BJ (cell line): ENCODE measurements around the gene UBQLN4. TPM values are rescaled to one million over a fixed set of nuclear protein-coding genes. Genes with fewer than 3 reads are reported as not detected.

ENCODE experiments used
- CTCF ChIA-PET: fragments of 350-600 bp; formaldehyde crosslinking; extraction: SDS; loops from one replicate; lab custom pipeline; 2021; ENCODE audit warnings: antibody characterized with exemption, inconsistent platforms; lab: Yijun Ruan, JAX
- POLR2A ChIA-PET: fragments of 300-600 bp; sonication (Branson Sonifier 250); formaldehyde crosslinking; extraction: SDS; loops from one replicate; lab custom pipeline; 2021; ENCODE audit warnings: antibody characterized with exemption; lab: Charles Lee
- DNase-seq: peaks from one replicate; pipeline ENCODE4 v3.0.0-alpha.2; 2011; ENCODE audit warnings: low read depth
- H3K27me3 ChIP-seq: 2 replicates; pipeline ENCODE4 v1.6.0; 2011; ENCODE audit warnings: low read length; ENCODE audit not compliant: control insufficient read depth, insufficient read depth
- H3K36me3 ChIP-seq: 2 replicates; pipeline ENCODE4 v1.5.1; 2011; ENCODE audit warnings: low read length; ENCODE audit not compliant: control insufficient read depth, insufficient read depth
- H3K4me3 ChIP-seq: 2 replicates; pipeline ENCODE4 v1.5.1; 2011; ENCODE audit warnings: low read depth, mild to moderate bottlenecking, control low read depth, low read length
- polyA minus RNA-seq: library from RNA; depleted of rRNA, polyadenylated mRNA; stranded (reverse); fragments of >200 nt; gene quantifications from 2 replicates; pipeline ENCODE4 v1.2.3, GENCODE V29; 2011; rRNA and poly(A)+ RNA removed
- polyA plus RNA-seq: library from polyadenylated mRNA; depleted of rRNA; stranded (reverse); fragments of >200 nt; gene quantifications from 2 replicates; pipeline ENCODE4 v1.2.3, GENCODE V29; 2011; rRNA removed
- TF ChIP-seq, protein P1 (sequence below): IDR thresholded peaks from 2 replicates; pipeline ENCODE4 v1.5.1; 2011; ENCODE audit warnings: low read depth, mild to moderate bottlenecking, control low read depth, inconsistent platforms, low read length, moderate library complexity; ENCODE audit not compliant: insufficient read depth

UBQLN4 gene
- 25.7 and 28.3 TPM in 2 replicates for polyA plus RNA-seq
- 23.6 and 36.3 TPM in 2 replicates for polyA minus RNA-seq

DNA sequence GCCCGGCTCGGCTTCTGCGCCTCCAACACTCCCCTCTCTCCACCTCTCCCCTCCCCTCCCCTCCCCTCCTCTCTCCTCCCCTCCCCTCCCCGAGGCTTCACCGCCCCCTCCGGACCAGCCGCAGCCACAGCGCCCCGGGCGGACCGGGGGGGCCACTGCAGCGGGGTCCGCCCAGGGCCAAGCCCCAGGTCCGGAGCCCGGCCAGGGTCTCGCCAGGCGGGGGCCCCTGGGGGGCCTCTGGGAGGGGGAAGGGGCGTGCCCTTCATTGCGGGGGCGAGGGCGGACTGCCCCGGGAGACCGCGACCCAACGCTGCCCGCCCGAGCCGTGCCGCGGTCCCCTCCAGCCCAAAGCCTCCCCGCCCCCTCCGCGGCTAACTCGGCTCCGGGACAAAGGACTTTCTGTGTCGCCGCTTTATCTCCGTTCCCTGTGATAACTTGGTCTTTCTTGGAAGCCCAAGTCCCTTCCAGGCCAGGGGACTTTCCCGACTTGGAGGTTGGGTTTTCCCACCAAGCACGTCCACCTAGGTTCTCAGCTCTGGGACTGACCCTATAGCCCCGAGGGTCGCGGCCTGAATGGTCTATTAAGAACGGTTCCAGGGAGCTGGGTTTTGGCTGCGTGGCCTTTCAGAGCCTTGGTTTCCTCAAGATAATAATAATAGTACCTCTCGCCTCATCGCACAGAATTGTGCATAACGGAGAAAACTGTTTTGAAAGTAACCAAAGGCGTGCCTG is at the start of gene UBQLN4:
UBQLN4 (minus strand) TSS at position 31 of the 732 bp plus-strand sequence. CDS start 97 bp downstream, outside the sequence.
- Histone ChIP-seq H3K36me3 (no peaks in the 10 kb centered on the region; the same call in none of the 2 replicates), H3K27me3 (no peaks in the 10 kb centered on the region), H3K4me3 (peak within 1 kb of the TSS; percentile 86)
- no peak for DNase-seq
- POLR2A ChIA-PET, result no interaction called here
- TF ChIP-seq, protein P1, sequence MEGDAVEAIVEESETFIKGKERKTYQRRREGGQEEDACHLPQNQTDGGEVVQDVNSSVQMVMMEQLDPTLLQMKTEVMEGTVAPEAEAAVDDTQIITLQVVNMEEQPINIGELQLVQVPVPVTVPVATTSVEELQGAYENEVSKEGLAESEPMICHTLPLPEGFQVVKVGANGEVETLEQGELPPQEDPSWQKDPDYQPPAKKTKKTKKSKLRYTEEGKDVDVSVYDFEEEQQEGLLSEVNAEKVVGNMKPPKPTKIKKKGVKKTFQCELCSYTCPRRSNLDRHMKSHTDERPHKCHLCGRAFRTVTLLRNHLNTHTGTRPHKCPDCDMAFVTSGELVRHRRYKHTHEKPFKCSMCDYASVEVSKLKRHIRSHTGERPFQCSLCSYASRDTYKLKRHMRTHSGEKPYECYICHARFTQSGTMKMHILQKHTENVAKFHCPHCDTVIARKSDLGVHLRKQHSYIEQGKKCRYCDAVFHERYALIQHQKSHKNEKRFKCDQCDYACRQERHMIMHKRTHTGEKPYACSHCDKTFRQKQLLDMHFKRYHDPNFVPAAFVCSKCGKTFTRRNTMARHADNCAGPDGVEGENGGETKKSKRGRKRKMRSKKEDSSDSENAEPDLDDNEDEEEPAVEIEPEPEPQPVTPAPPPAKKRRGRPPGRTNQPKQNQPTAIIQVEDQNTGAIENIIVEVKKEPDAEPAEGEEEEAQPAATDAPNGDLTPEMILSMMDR, result peak; percentile 34; the same call in 1 of the 2 replicates
- CTCF ChIA-PET, result interaction anchor here (0.7 kb wide), 1 partner anchor 18 kb away, joined by 5 read pairs; no protein-coding TSS in a partner anchor

DNA sequence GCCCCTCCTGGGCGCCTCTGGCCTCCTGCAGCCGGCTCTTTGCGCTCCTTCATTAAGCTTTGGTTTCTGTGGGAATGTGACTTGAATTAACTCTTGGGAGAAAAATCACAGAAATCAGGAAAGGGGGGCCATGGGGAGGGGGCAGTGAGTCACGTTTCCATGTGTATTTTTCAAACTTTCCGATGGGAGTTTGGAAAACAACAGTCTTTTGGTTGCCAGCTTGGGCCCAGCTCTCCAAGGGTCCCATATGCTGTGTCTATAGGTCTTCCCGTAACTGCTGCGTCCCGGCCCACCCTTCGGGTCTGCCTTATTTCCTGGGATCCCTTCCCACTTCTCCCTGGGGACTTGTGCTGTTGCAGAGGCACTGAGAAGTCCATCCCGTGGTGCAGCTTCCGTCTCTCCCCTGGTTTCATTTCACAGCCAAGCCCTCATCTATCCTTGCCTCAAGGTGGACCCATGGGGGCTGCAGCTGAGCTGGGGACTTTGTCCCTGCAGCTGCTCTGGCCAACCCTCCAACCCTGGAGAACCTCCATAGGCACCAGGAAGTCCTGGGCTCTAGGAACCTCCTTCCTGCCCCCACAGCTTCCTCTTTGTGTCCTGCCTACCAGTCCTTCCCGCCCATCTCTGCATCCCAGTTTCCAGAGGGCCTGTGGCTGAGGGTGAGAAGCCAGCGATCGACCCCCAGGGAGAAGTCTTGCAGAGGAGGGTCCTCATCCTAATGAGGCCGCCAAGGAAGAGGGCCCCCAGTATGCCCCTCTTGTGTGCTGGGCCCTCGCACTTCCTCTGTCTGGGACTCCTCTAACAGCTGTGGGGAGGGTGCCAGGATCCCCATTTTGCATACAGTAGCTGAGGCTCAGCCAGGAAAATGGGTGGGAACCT is 49.3 kb upstream of the UBQLN4 start:
- no peak for DNase-seq
- no peak overlapping the region for H3K4me3 ChIP-seq
- CTCF ChIA-PET, result interaction anchor here (0.6 to 27.9 kb wide), 5 partner anchors 9 to 122 kb away, joined by 3 to 983 read pairs (median 6); partner anchors contain the start of gene LMNA
- no peaks in the 10 kb centered on the region for H3K36me3 ChIP-seq
- POLR2A ChIA-PET, result interaction anchor here (0.5 to 1.5 kb wide), 7 partner anchors 14 to 309 kb away, joined by 3 to 12 read pairs (median 7); partner anchors contain the start of gene ARHGEF2
- TF ChIP-seq, protein P1, result no peak
- no peaks in the 10 kb centered on the region for H3K27me3 ChIP-seq

DNA sequence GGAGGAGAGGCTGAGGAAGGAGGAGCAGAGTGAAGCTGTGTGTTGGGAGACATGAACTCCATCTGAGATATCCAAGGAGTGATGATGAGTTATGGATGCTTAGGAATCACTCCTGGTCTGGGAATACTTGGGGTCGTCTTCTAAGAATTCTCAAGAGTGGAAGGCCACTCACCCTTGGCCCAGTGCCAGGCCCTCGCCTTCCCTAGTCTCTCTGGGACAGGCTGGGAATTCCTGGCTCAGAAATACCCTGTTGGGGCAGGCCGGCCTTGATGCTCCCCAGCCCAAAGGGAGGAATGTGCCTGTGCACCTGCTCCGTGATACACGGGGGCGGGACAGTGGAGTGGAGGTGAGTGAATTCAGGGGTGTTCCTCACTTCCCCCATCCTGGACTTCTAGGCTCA is 48.3 kb upstream of the UBQLN4 start:
- Histone ChIP-seq H3K36me3 (no peaks in the 10 kb centered on the region), H3K27me3 (no peaks in the 10 kb centered on the region), H3K4me3 (no peak overlapping the region)
- POLR2A ChIA-PET, result interaction anchor here (0.6 to 1.1 kb wide), 3 partner anchors 16 to 124 kb away, joined by 4 to 8 read pairs (median 4); partner anchors contain the start of gene ARHGEF2
- TF ChIP-seq, protein P1, result no peak
- DNase-seq, result no peak
- CTCF ChIA-PET, result interaction anchor here (0.6 to 27.9 kb wide), 4 partner anchors 8 to 123 kb away, joined by 3 to 983 read pairs (median 5); partner anchors contain the start of gene LMNA

DNA sequence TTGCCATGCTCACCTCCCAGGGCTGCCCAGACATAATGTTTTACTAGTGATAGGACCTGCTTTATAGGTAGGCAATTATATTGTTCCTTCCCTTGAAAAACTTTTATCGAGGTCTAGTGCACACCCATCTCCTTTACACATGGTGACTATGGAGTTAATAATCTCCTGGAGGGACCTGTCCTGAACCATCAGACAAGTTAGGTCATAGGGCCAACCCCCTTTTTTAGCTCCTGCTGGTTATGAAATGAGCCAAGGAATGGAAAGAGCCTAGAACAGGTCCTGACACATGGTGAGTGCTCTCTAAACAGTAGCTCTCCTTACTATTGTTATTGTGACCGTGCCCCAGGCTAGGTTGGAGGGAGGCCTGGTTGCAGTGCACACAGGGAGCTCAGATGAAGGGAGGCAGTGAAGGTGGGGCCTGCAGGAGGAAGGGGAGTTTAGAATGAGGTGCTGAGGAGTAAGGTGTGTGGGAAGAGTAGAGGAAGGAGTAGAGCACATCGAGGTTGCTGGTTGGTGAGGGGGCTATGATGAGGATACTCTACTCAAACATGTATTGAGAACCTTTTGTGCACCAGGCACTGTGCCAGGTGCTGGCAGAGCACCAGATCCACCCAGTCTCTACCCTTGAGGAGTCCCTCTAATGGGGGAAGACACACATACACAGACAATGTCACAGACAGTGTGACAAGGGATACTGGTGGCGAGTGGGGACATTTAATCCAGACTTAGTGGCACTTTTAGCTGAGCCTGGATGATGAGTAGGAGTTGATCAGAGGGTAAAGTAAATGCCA is 46.8 kb upstream of the UBQLN4 start:
- no peak for DNase-seq
- no peak overlapping the region for H3K4me3 ChIP-seq
- TF ChIP-seq, protein P1, result no peak
- ChIA-PET CTCF (interaction anchor here (0.7 to 27.9 kb wide), 5 partner anchors 9 to 125 kb away, joined by 3 to 983 read pairs (median 10); partner anchors contain the start of gene LMNA), POLR2A (no interaction called here)
- no peaks in the 10 kb centered on the region for H3K27me3 ChIP-seq
- no peaks in the 10 kb centered on the region; the same call in 1 of the 2 replicates for H3K36me3 ChIP-seq
